Measurements from ENCODE around the gene FUZ. TPM values are rescaled to one million over a fixed set of nuclear protein-coding genes. Genes with fewer than 3 reads are reported as not detected.

Gene FUZ
- total RNA-seq, 6 experiments from 2014 or later: 3.7 to 10.7 (median 6.3) TPM

GRCh38 chr19:49851456-49852259 lies 38.6 kb upstream of the FUZ start:
- peak; percentile 51 to 64 (median 63) for DNase-seq

DNA sequence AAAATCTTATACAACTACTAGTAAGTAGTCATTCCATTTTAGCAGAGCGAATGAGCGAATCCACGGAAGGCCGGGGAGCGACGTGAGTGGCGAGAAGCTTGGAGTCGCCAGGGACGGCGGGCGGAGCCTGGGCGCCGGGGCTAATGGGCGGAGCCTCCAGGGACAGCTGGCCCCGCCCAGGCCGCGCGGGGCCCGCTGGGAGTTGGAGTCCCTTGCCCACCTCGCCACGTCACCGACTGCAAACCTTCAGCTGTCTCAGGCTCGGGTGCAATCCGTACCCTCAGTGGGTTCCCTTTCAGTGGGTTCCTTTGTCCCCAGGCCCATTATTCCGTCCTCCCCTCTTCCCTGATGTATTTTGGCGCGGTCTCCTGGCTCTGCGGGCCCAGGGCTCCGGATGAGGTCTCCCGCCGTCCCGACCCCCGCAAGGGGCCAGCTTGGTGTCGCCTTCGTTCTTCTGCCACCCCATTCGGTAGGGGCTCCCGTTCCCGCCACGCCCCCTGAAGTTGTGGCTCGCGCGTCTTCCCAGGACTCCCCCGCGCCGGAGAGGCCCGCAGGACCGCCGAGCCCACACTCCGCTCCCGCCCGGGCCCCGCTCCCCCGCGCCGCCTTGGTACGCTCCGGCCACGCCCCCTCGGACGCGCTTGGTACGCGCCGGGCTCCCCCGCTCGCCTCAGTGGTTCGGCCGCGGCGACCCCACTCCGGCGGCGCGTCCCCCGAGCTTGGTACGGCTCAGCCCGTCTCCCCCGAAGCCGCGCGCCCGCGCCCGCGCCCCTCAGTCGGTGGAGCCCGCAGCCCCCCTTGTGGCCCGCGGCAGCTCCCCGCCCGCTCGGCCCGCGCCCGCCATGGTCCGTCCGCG lies 37.6 kb upstream of the FUZ start, which contains the start of gene PTOV1:
Gene PTOV1 (plus strand): TSS at position 673 of the 856 bp plus-strand sequence.
- Histone ChIP-seq H3K4me1 (peaks cover 0 to 22% (median 6%) of the 10 kb centered on the region in 4 donors), H3K27ac (peak within 1 kb of the TSS; percentile 98 to 100 (median 99)), H3K4me3 (peak within 1 kb of the TSS; percentile 55 to 98 (median 91)), H3K9me3 (no peaks in the 10 kb centered on the region), H3K36me3 (peaks cover 0 to 10% (median 0%) of the 10 kb centered on the region in 4 donors), H3K27me3 (no peaks in the 10 kb centered on the region)
- DNase-seq (peak; percentile 93 to 94 (median 94)), ATAC-seq (peak; percentile 91 to 97 (median 94))
- TF ChIP-seq, protein P1, sequence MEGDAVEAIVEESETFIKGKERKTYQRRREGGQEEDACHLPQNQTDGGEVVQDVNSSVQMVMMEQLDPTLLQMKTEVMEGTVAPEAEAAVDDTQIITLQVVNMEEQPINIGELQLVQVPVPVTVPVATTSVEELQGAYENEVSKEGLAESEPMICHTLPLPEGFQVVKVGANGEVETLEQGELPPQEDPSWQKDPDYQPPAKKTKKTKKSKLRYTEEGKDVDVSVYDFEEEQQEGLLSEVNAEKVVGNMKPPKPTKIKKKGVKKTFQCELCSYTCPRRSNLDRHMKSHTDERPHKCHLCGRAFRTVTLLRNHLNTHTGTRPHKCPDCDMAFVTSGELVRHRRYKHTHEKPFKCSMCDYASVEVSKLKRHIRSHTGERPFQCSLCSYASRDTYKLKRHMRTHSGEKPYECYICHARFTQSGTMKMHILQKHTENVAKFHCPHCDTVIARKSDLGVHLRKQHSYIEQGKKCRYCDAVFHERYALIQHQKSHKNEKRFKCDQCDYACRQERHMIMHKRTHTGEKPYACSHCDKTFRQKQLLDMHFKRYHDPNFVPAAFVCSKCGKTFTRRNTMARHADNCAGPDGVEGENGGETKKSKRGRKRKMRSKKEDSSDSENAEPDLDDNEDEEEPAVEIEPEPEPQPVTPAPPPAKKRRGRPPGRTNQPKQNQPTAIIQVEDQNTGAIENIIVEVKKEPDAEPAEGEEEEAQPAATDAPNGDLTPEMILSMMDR (IDR thresholded peaks at IDR 0.05): no peak
- peak; percentile 83 for TF ChIP-seq POLR2A (IDR thresholded peaks at IDR 0.05)
- whole genome bisulfite sequencing (ENCODE audit: insufficient coverage, low coverage, low lambda C conversion rate, missing lambda C conversion rate): 0% methylated on average over 9 of the region's 98 CpGs
- intact Hi-C loops (cut with DNase I): no loop called here

More at GRCh38 chr19:49851456-49852259, 38.6 kb upstream of the FUZ start:
- WGBS (ENCODE audit: insufficient coverage, low coverage, low lambda C conversion rate, missing lambda C conversion rate): 3% methylated on average over 11 of the region's 78 CpGs
- peaks cover 0 to 22% (median 6%) of the 10 kb centered on the region in 4 donors for H3K4me1 ChIP-seq
- no peaks in the 10 kb centered on the region for H3K27me3 ChIP-seq
- H3K27ac ChIP-seq: peak overlapping the region; percentile 98 to 100 (median 99)
- no peaks in the 10 kb centered on the region for H3K9me3 ChIP-seq
- TF ChIP-seq POLR2A (IDR thresholded peaks at IDR 0.05): no peak
- TF ChIP-seq, protein P1 (IDR thresholded peaks at IDR 0.05): no peak
- ATAC-seq: peak; percentile 0 to 5 (median 4)
- intact Hi-C loops (cut with DNase I): no loop called here
- H3K4me3 ChIP-seq: peak overlapping the region; percentile 55 to 98 (median 91)
- peaks cover 0 to 10% (median 0%) of the 10 kb centered on the region in 4 donors for H3K36me3 ChIP-seq

GRCh38 chr19:49850221-49850486 lies 37.1 kb upstream of the FUZ start:
- TF ChIP-seq, protein P1 (IDR thresholded peaks at IDR 0.05): no peak
- TF ChIP-seq POLR2A (IDR thresholded peaks at IDR 0.05): no peak
- Histone ChIP-seq H3K9me3 (no peaks in the 10 kb centered on the region), H3K27ac (peak overlapping the region; percentile 98 to 100 (median 99)), H3K4me1 (peaks cover 0 to 22% (median 6%) of the 10 kb centered on the region in 4 donors), H3K4me3 (peak overlapping the region; percentile 55 to 98 (median 91)), H3K36me3 (peaks cover 0 to 7% (median 0%) of the 10 kb centered on the region in 4 donors), H3K27me3 (no peaks in the 10 kb centered on the region)
- DNase-seq (peak in 1 of 3 donors; percentile 51), ATAC-seq (peak in 1 of 4 donors; percentile 0)
- WGBS (ENCODE audit: insufficient coverage, low coverage, low lambda C conversion rate, missing lambda C conversion rate): 61% methylated on average over 10 of the region's 12 CpGs
- intact Hi-C loops (cut with DNase I): no loop called here

DNA sequence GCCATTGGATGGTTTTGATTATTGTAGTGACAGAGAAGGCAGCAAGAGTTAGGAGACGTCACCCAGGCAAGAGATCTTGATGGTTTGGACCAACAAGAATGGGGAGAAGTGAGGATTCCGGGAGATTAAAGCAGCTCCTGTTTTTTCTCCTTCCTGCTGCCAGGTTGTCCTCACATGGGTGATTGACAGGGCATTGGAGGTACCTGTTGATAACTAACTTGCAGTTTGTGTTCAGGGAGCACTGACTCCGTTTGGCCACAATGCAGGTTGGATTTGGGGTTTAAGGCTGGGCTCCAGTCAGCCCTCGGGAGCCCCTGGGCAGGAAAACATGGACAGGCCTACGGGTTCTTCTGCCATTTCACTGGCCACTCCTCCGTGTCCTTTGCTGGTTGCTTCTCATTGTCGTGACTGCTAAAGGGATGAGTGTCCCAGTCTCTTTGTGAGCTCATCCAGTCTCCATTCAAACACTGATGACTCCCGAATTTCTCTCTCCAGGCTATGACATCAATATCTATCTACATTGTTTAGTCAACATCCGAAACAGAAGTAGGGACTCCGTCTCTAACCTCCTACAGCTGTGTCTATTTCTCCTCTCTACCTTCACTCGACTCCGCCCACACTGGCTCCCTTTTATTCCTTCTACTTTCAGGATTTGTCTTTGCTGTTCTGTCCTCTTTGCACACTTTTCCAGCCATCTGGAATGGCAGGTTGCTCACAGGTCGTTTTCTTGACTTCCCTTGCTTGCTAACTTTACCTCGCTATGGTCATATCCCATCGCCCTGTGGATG lies 36.5 kb upstream of the FUZ start:
- Histone ChIP-seq H3K27ac (no peak overlapping the region), H3K27me3 (no peaks in the 10 kb centered on the region), H3K4me1 (peaks cover 0 to 22% (median 6%) of the 10 kb centered on the region in 4 donors), H3K36me3 (peaks cover 0 to 3% (median 0%) of the 10 kb centered on the region in 4 donors), H3K9me3 (no peaks in the 10 kb centered on the region), H3K4me3 (peak overlapping the region; percentile 55 to 98 (median 91))
- TF ChIP-seq, protein P1 (IDR thresholded peaks at IDR 0.05): no peak
- no peak for TF ChIP-seq POLR2A (IDR thresholded peaks at IDR 0.05)
- ATAC-seq (no peak), DNase-seq (no peak)
- 80% methylated on average over 8 of the region's 15 CpGs for WGBS (ENCODE audit: insufficient coverage, low coverage, low lambda C conversion rate, missing lambda C conversion rate)
- intact Hi-C loops (cut with DNase I): no loop called here
